ENCODE measurements around the gene GLRX. TPM values are rescaled to one million over a fixed set of nuclear protein-coding genes. Genes with fewer than 3 reads are reported as not detected.

The GLRX gene
- total and polyA plus RNA-seq, 2 of the 4 experiments (the other 2 are of a cell fraction): 142 to 193 TPM

GRCh38 chr5:95800553-95800952 is 22.0 kb downstream of the GLRX start:
- no peak overlapping the region for H4K8ac ChIP-seq (ENCODE audit: low read depth in 2 of 2, low read length in 2 of 2)
- H3K4me1 ChIP-seq (ENCODE audit: control insufficient read depth, insufficient read depth, low read length): peaks cover 5% of the 10 kb centered on the region; the same call in 1 of the 2 replicates
- H3K4me2 ChIP-seq (ENCODE audit: low read depth, low read length): no peak overlapping the region
- no peak for DNase-seq
- H2BK120ac ChIP-seq (ENCODE audit: low read depth, low read length): no peak overlapping the region
- H3K9me3 ChIP-seq (ENCODE audit: control insufficient read depth, insufficient read depth, low read length): peaks cover 3% of the 10 kb centered on the region; the same call in 1 of the 2 replicates
- BruUV-seq (replicated peaks): no TSS peak
- no peak overlapping the region for H3K56ac ChIP-seq (ENCODE audit: extremely low read depth, insufficient read depth, low read length)
- ChIA-PET CTCF (no interaction called here), POLR2A (ENCODE audit: unreplicated experiment) (no interaction called here)
- no CpG with 5 or more reads among the region's 3 CpGs for WGBS, 2 experiments (ENCODE audit: extremely low coverage in 2 of 2, insufficient read length in 1 of 2)
- no peak overlapping the region for H4K91ac ChIP-seq (ENCODE audit: insufficient read depth, low read depth, low read length)
- no peak overlapping the region for H2BK5ac ChIP-seq (ENCODE audit: low read depth, low read length, poor library complexity, severe bottlenecking)
- no peak overlapping the region for H3K4me3 ChIP-seq (ENCODE audit: insufficient read depth, low read depth, low read length)
- dilution Hi-C loops (cut with HindIII; ENCODE audit: low sequenced_read_pairs, unreplicated experiment) (no loop called here), in situ Hi-C loops (cut with MboI; ENCODE audit: low sequenced_read_pairs) (no loop called here), intact Hi-C loops (cut with micrococcal nuclease) (no loop called here)
- H4K5ac ChIP-seq (ENCODE audit: low read depth, low read length): no peak overlapping the region
- no peak overlapping the region for H3K14ac ChIP-seq (replicated peaks; ENCODE audit: low read depth, low read length)
- no peak overlapping the region for H2AFZ ChIP-seq (replicated peaks; ENCODE audit: low read length, poor library complexity)
- H3K18ac ChIP-seq (ENCODE audit: low read depth, low read length): no peak overlapping the region
- no peak overlapping the region for H3K9ac ChIP-seq (ENCODE audit: low read depth, low read length)
- peaks cover 5% of the 10 kb centered on the region for H3K36me3 ChIP-seq (ENCODE audit: control insufficient read depth, insufficient read depth, low read length)
- ATAC-seq (ENCODE audit: low read depth): peak; percentile 4; the same call in 1 of the 2 replicates
- H2AK5ac ChIP-seq (ENCODE audit: low read depth, low read length): no peak overlapping the region
- H3K27me3 ChIP-seq (ENCODE audit: control insufficient read depth, insufficient read depth, low read length): no peaks in the 10 kb centered on the region
- H3K79me1 ChIP-seq (ENCODE audit: low read depth in 1 of 2, low read length in 2 of 2): peaks cover 4 to 12% of the 10 kb centered on the region in 2 experiments; a peak in 3 of 4 replicates
- no peaks in the 10 kb centered on the region for H4K20me1 ChIP-seq (ENCODE audit: insufficient read depth, low read length)
- TF ChIP-seq USF2 (IDR thresholded peaks at IDR 0.05; ENCODE audit: low read depth, low read length) (no peak), SMC3 (IDR thresholded peaks at IDR 0.05; ENCODE audit: low read depth, low read length) (no peak), FOS (IDR thresholded peaks at IDR 0.05; ENCODE audit: low read depth, low read length) (no peak), MAFK (IDR thresholded peaks at IDR 0.05; ENCODE audit: low read depth, low read length) (no peak), ELK1 (IDR thresholded peaks at IDR 0.05; ENCODE audit: borderline replicate concordance, low read depth, low read length) (no peak), RFX5 (IDR thresholded peaks at IDR 0.05; ENCODE audit: low read depth, low read length) (no peak)
- no peak overlapping the region for H2BK20ac ChIP-seq (ENCODE audit: low read depth, low read length)
- H3K9me1 ChIP-seq (ENCODE audit: insufficient read depth, low read length): peaks cover 8% of the 10 kb centered on the region
- H3K4ac ChIP-seq (ENCODE audit: low read depth, low read length): no peak overlapping the region
- H2AK9ac ChIP-seq (replicated peaks; ENCODE audit: low read depth, low read length, poor library complexity): no peak overlapping the region
- no peak overlapping the region for H3K27ac ChIP-seq (ENCODE audit: insufficient read depth, low read length)
- no peak overlapping the region for H2BK15ac ChIP-seq (ENCODE audit: low read depth, low read length)
- H3K23ac ChIP-seq (ENCODE audit: low read depth, low read length): no peak overlapping the region
